HL-60 (cell line): ENCODE results near the gene MKI67.

Experiments
- DNase-seq, 2 experiments: peaks; one replicate each; pipeline ENCODE4 v3.0.0-alpha.2; 2010 to 2020; ENCODE audit warnings: low read depth in 1 of 2, low spot score in 1 of 2
- H3K27ac ChIP-seq: fragments of 250-450 bp; sonication (Bioruptor Pico); replicated peaks from 2 replicates; pipeline ENCODE4 v1.5.1; 2020; ENCODE audit warnings: mild to moderate bottlenecking, moderate library complexity
- H3K27me3 ChIP-seq: fragments of 250-450 bp; sonication (Bioruptor Pico); 2 replicates; pipeline ENCODE4 v1.5.1; 2021; ENCODE audit warnings: mild to moderate bottlenecking, moderate library complexity; ENCODE audit not compliant: insufficient read depth, poor library complexity, severe bottlenecking
- H3K4me3 ChIP-seq: replicated peaks from 2 replicates; pipeline ENCODE4 v1.5.1; 2011; ENCODE audit warnings: mild to moderate bottlenecking, control low read depth, low read length; ENCODE audit not compliant: insufficient read depth
- GABPA ChIP-seq: IDR thresholded peaks from 2 replicates; pipeline ENCODE4 v1.6.1; 2012; ENCODE audit warnings: low read depth
- POLR2AphosphoS5 ChIP-seq: IDR thresholded peaks from 2 replicates; pipeline ENCODE4 v1.6.1; 2012; ENCODE audit warnings: low read depth
- SPI1 ChIP-seq: IDR thresholded peaks from 2 replicates; pipeline ENCODE4 v1.6.1; 2012; ENCODE audit warnings: low read depth, mild to moderate bottlenecking, borderline replicate concordance
- TF ChIP-seq, protein P1 (sequence below): IDR thresholded peaks from 2 replicates; pipeline ENCODE4 v1.6.1; 2012; ENCODE audit warnings: low read depth; ENCODE audit not compliant: insufficient replicate concordance
- TF ChIP-seq, protein P2 (sequence below): IDR thresholded peaks from one replicate; pipeline ENCODE4 v1.5.1; 2011; ENCODE audit warnings: low read length, control low read depth, inconsistent platforms; ENCODE audit not compliant: insufficient read depth

Gene MKI67

DNA sequence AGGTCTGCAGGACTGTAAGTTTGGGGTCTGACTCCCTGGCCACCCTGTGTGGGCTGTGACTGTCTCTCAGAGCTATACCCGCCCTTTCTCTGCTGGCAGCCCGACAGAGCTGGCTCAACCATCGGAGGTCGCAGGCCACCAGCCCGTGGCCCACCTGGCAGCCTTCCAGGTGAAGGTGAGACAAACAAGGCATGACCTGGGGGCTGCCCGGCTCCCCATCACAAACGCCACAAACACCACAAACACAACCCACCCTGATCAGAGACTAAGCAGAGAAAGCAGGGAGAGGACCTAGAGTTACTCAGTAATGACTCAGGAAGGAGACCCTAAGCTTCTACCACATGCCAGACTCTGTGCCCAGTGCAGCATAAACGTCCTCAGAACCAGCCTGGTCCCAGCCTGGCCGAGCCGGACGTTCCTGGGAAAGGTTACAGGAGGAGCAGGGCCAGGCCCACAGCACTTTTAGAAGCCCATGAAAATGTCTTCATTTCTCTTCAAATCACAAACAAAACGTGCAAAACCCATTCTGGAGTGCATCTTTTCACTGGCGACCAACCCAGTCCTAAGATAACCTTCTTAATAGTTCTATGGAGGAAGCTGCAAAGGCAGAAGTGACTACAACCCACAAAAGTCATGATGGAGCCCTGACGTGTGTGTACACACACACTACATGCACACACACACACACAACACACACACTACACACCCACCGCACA, 66.8 kb downstream of the MKI67 start:
- no peak overlapping the region for H3K27ac ChIP-seq

DNA sequence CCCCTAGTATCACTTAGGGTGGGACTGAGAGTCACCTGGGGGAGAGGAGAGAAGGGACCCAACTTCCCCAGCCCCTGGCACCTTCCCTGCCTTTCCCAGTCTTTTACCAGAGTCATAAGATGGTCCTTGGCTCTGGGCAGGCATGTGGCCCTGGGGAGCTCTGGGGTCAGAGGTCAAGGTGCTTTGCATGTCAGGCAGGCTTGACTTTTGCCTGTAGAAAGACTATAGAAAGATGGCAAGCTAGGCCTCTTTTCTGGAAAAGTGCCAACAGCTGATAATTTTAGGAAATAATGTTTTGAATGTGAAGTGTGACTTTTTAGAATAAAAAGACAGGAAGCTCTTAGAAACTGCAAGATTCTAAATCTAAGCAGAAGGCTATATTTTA, 67.5 kb downstream of the MKI67 start:
- no peak overlapping the region for H3K27ac ChIP-seq
- no peak overlapping the region for H3K4me3 ChIP-seq
- no peaks in the 10 kb centered on the region for H3K27me3 ChIP-seq
- TF ChIP-seq POLR2AphosphoS5 = no peak
- no peak for DNase-seq

More for the DNA sequence above, 66.8 kb downstream of the MKI67 start:
- no peak overlapping the region for H3K4me3 ChIP-seq
- no peak for DNase-seq
- no peak for TF ChIP-seq GABPA
- no peak for TF ChIP-seq SPI1
- TF ChIP-seq, protein P1, sequence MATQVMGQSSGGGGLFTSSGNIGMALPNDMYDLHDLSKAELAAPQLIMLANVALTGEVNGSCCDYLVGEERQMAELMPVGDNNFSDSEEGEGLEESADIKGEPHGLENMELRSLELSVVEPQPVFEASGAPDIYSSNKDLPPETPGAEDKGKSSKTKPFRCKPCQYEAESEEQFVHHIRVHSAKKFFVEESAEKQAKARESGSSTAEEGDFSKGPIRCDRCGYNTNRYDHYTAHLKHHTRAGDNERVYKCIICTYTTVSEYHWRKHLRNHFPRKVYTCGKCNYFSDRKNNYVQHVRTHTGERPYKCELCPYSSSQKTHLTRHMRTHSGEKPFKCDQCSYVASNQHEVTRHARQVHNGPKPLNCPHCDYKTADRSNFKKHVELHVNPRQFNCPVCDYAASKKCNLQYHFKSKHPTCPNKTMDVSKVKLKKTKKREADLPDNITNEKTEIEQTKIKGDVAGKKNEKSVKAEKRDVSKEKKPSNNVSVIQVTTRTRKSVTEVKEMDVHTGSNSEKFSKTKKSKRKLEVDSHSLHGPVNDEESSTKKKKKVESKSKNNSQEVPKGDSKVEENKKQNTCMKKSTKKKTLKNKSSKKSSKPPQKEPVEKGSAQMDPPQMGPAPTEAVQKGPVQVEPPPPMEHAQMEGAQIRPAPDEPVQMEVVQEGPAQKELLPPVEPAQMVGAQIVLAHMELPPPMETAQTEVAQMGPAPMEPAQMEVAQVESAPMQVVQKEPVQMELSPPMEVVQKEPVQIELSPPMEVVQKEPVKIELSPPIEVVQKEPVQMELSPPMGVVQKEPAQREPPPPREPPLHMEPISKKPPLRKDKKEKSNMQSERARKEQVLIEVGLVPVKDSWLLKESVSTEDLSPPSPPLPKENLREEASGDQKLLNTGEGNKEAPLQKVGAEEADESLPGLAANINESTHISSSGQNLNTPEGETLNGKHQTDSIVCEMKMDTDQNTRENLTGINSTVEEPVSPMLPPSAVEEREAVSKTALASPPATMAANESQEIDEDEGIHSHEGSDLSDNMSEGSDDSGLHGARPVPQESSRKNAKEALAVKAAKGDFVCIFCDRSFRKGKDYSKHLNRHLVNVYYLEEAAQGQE = no peak
- TF ChIP-seq, protein P2, sequence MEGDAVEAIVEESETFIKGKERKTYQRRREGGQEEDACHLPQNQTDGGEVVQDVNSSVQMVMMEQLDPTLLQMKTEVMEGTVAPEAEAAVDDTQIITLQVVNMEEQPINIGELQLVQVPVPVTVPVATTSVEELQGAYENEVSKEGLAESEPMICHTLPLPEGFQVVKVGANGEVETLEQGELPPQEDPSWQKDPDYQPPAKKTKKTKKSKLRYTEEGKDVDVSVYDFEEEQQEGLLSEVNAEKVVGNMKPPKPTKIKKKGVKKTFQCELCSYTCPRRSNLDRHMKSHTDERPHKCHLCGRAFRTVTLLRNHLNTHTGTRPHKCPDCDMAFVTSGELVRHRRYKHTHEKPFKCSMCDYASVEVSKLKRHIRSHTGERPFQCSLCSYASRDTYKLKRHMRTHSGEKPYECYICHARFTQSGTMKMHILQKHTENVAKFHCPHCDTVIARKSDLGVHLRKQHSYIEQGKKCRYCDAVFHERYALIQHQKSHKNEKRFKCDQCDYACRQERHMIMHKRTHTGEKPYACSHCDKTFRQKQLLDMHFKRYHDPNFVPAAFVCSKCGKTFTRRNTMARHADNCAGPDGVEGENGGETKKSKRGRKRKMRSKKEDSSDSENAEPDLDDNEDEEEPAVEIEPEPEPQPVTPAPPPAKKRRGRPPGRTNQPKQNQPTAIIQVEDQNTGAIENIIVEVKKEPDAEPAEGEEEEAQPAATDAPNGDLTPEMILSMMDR = no peak
- TF ChIP-seq POLR2AphosphoS5 = no peak
- no peaks in the 10 kb centered on the region for H3K27me3 ChIP-seq

DNA sequence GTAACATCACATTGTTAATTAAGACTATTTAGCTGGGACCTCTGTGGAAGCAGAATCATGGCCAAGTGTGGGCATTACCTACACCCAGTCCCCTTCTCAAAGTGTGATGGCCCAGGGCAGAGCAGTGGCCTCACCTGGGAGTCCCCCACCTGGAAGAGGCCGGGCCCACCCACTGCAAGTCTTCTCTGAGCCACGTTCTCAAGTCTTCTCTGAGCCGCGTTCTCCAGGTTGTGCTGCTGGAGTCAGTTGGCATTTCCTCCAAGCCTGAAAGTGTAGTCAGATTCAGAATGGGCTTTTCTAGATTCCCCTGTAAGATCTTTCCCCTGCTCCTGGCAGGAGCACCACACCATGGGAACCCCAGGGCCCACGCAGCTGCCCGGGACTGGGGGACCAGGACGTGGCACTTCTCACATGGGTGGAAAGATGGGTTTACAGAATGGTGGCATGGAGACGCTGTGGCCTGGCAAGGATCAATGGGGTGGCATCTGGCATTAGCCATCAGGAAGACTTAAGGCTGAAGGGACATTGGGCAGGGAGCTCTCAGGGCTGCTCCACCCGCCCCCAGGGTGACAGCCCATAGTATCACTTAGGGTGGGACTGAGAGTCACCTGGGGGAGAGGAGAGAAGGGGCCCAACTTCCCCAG, 68.0 kb downstream of the MKI67 start:
- Histone ChIP-seq H3K27ac (no peak overlapping the region), H3K4me3 (no peak overlapping the region), H3K27me3 (no peaks in the 10 kb centered on the region)
- TF ChIP-seq SPI1 (no peak), POLR2AphosphoS5 (no peak; the same call in 1 of the 2 replicates), GABPA (no peak)
- TF ChIP-seq, protein P2 = no peak
- TF ChIP-seq, protein P1 = no peak
- no peak for DNase-seq

DNA sequence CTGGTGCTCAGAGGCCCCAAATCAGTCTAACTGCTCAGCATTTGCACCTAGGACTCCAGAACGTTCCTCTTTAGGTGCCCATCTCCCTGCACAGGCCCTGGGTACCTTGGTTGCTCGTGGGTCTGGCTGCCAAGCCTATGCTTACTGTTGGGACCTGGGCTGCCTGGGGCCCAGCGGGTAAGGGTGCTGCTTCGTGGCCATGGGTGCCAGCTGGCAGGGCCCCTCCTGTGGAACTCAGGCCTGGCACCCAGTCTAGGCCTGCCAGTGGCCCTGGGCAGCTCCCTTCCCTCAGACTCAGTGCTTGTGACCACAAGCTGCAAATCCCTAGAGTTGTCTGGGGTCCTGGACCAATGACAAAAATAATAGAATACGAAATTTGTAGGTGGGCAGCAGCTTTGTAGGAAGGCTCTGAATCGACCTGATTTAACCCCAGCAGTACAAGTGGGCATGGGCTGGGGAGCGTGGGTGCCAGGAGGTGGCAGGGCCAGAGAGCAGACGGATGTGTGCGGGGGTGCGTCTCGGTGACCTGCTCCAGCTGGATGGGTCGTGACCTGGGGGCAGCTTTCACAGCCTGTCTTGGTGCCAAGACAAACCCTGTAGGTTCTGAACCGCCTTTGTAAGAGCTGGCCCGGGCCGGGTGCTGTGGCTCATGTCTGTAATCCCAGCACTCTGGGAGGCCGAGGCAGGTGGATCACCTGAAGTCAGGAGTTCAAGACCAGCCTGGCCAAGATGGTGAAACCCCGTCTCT, 69.7 kb downstream of the MKI67 start:
- no peak for DNase-seq
- no peak overlapping the region for H3K27ac ChIP-seq
- TF ChIP-seq POLR2AphosphoS5 = no peak
- no peak for TF ChIP-seq SPI1
- TF ChIP-seq, protein P2 = no peak
- TF ChIP-seq GABPA = no peak
- TF ChIP-seq, protein P1 = no peak
- H3K27me3 ChIP-seq = no peaks in the 10 kb centered on the region
- H3K4me3 ChIP-seq = no peak overlapping the region
